Measurements from ENCODE around the gene KLHL7. TPM values are rescaled to one million over a fixed set of nuclear protein-coding genes. Genes with fewer than 3 reads are reported as not detected.

Gene KLHL7
- total RNA-seq, 2 donors from 2014 or later = 37.5 to 54.6 TPM

- no peaks in the 10 kb centered on the region for H3K27me3 Mint-ChIP-seq (ENCODE audit: insufficient read depth)
- no peaks in the 10 kb centered on the region for H3K4me1 Mint-ChIP-seq
- no peak for TF ChIP-seq CTCF (conservative IDR thresholded peaks at IDR 0.05)
- Histone ChIP-seq H3K27me3 (ENCODE audit: control insufficient read depth, insufficient read depth, low read length, poor library complexity, severe bottlenecking) (no peaks in the 10 kb centered on the region), H3K36me3 (ENCODE audit: control insufficient read depth, insufficient read depth, low read length) (no peaks in the 10 kb centered on the region), H3K4me1 (ENCODE audit: control insufficient read depth, insufficient read depth, low read length) (no peaks in the 10 kb centered on the region), H3K27ac (ENCODE audit: low read depth, low read length) (no peak overlapping the region), H3K9ac (ENCODE audit: extremely low read depth, low read length, poor library complexity, severe bottlenecking) (no peak overlapping the region), H3K9me3 (ENCODE audit: control insufficient read depth, low read length) (peaks cover 6% of the 10 kb centered on the region), H3K4me3 (ENCODE audit: low read length) (no peak overlapping the region)
- H3K27ac Mint-ChIP-seq = no peak overlapping the region
- H3K4me3 Mint-ChIP-seq = no peak overlapping the region
- DNase-seq = no peak
- 92 to 100% methylated on average over 2 to 4 of the region's 4 CpGs for WGBS, 2 experiments (ENCODE audit: insufficient coverage in 1 of 2, insufficient read length in 1 of 2)
- no peaks in the 10 kb centered on the region for H3K36me3 Mint-ChIP-seq (ENCODE audit: low read depth)
- H3K9me3 Mint-ChIP-seq = peaks cover 3% of the 10 kb centered on the region
Observed at GRCh38 chr7:23226844-23227450, 121.4 kb downstream of the KLHL7 start.

Other genes with a start within 250 kb of the KLHL7 start
- 100 to 1,000 TPM in 1 of 2 donors, 10 to 100 TPM in 1; 92.1 to 138 TPM for gene HYCC1, start 91.7 kb upstream of the KLHL7 start, total RNA-seq
- 10 to 100 TPM; 26.3 to 31.3 TPM for gene NUP42, start 76.3 kb downstream of the KLHL7 start, total RNA-seq
- gene GPNMB, start 141.0 kb downstream of the KLHL7 start, total RNA-seq = 1 to 10 TPM in 1 of 2 donors, under 1 TPM in 1; 0.99 to 1.1 TPM
- gene MALSU1, start 193.6 kb downstream of the KLHL7 start, total RNA-seq = 10 to 100 TPM; 73.5 to 87.4 TPM

Data from endodermal cell (in vitro differentiated cells).